Bone marrow (tissue), 2 donors: Measurements from ENCODE around the gene NOG.

Experiments used
- DNase-seq, 2 donors: peaks; one replicate each; lab custom pipeline; 2025; lab: John Stamatoyannopoulos, UW

Gene NOG

DNA sequence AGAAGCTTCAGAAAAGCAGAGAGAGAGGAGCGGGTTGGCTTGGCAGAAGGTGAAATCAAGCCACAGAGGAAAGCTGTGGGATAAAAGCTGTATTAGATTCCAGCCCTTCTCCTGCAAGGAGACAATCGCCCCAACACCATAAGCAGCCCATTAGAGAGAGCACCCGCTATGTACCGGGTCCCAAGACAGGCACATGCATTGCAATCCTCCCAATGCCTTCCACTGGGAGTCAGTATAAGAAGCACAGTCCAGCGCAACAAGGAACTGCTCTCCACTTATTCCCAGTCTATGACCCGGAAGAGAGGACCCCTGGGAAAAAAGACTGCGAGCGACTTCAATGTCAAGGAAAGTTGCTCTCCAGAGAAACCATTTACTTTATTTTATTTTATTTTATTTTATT is 43.8 kb downstream of the NOG start:
- DNase-seq = no peak

DNA sequence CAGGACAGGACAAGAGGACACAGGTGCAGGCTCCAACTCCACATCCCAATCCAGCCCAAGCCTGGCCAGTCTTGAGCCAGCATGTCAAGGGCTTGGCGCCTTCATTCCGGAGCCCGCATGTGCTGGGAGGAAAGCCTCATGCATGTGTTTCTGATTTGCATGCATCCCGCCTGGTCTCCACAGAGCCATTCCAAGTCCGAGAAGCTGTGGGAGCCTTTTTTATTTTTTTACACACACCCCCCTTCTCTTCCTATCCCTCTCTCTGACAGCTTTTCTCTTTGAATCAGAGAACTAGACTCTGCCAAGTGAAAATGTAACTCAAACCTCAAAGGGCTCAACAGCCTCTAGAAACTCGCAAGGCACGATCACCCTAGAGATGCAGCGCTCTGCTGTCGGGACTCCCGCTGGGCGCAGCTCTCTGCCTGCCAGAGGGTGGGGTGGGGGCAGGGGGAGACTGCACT is 45.1 kb downstream of the NOG start:
- no peak for DNase-seq

DNA sequence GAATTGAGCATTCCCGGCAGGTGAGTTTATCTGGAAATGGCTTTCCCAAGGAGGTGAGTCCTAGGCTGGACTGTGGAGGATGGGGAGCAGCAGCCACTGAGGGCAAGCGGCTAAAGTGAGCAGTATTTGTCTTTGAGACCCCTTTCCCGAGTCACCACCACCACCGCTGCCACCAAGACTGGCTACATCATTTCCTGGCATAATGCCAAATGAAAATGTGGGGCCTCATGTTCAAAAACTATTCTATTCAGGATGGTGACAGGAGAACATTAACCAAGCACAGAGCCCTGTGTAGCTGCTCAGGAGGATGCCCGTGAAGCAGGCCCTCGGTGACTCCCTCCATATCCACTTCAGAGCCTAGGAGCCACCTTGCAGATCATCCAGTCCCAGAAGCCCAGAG is 46.0 kb downstream of the NOG start:
- DNase-seq = no peak

DNA sequence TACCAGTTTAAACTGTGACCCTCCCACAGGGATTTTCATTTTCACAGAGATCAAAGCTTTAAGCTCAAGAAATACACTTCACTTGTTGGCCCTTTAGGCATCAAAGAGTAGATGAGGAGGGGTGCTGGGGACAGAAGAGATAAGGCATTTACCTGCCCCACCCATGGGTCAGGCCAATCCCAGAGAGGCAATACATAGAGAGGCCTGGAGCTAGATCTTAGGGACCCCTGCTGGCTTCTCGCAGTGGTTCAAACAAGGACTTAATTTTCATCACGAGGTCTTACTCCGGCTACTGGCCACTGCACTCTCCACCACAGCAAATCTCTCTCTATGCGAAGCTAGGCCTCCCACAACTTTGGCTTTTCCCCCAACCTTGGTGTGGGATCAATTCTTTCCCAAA is 46.6 kb downstream of the NOG start:
- DNase-seq = no peak

DNA sequence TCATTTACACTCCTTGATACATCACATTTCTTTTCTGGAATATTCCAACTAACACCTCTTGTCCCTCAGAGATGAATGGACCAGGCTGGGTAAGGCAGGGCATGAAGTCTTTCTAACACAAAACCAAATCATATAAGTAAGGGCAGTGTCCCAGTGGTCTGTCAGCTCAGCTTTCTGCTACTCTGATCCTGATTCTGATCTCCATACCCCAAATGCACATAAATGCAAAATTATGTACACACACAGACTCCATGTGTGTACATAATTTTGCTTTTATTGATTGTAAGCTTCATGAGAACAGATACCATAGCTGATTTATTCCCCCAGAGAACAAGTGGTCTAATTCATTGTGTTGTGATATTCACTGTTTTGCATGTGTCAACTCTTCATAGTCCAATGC is 47.9 kb downstream of the NOG start:
- DNase-seq = no peak

DNA sequence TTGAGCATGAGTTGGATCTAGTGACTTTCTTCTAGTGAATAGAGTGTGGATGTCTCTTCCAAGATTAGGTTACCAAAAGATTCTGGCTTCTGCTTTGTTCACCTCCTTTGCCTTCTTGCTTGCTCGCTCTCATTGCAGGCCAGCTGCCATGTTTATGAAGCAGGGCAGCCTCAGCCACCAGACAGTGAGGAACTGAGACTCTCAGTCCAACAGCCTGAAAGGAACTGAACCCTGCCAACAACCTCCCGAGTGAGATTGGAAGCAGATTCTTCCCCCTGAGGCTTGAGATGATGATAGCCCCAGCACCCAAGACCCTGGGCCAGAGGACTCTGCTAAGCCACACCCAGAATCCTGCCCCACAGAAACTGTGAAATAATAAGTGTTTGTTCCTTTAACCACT is 48.4 kb downstream of the NOG start:
- no peak for DNase-seq

DNA sequence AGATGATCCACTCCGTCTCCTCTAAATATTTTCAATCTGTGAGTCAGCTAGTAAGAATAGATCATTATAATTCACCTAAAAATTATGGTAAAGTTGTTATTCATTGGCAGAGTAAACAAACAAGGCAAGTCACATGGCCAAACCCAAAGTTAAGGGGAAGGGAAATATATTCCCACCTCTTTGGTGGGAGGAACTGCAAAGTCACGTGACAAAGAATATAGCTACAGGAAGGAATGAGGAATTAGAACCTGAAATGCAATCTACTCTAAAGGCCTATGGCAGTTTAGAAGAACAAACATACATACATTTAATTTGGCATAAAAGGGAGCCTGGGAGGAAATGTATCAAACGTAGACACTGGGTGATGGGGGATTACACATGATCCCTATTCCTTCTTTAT is 48.9 kb downstream of the NOG start:
- DNase-seq = no peak
